Uterus (tissue), 4 donors: Measurements from ENCODE around the gene MYOG. TPM values are rescaled to one million over a fixed set of nuclear protein-coding genes. Genes with fewer than 3 reads are reported as not detected.
A peak's percentile ranks its signal among the peaks of the same experiment; 100 is the strongest.

Experiments
- DNase-seq, 2 donors: peaks; one replicate each; pipeline ENCODE4 v3.0.0-alpha.2; 2019 to 2020
- H3K27ac ChIP-seq, 2 donors: fragments of 200-600 bp; sonication (generic); 1 replicate in 1 of 2; 2 replicates in 1 of 2; pipeline ENCODE4 v1.5.1; 2016 to 2018
- H3K27me3 ChIP-seq, 2 donors: fragments of 200-600 bp; sonication (generic); one replicate each; pipeline ENCODE4 v1.5.1; 2018 to 2019; ENCODE audit warnings: control low read depth in 1 of 2
- H3K36me3 ChIP-seq, 2 donors: fragments of 200-600 bp; sonication (generic); one replicate each; pipeline ENCODE4 v1.5.1; 2019; ENCODE audit warnings: control low read depth in 1 of 2
- H3K4me1 ChIP-seq, 2 donors: fragments of 200-600 bp; sonication (generic); one replicate each; pipeline ENCODE4 v1.5.1; 2018 to 2019; ENCODE audit warnings: control low read depth in 1 of 2
- H3K4me3 ChIP-seq, 2 donors: fragments of 200-600 bp; sonication (generic); 1 replicate in 1 of 2; 2 replicates in 1 of 2; pipeline ENCODE4 v1.5.1; 2018 to 2019; ENCODE audit warnings: mild to moderate bottlenecking in 1 of 2
- H3K9me3 ChIP-seq, 2 donors: fragments of 200-600 bp; sonication (generic); one replicate each; pipeline ENCODE4 v1.5.1; 2019; ENCODE audit warnings: control low read depth in 1 of 2
- POLR2A ChIP-seq, 2 donors: fragments of 450-650 bp; IDR thresholded peaks; one replicate each; pipeline ENCODE4 v1.6.1; 2016; ENCODE audit warnings: antibody characterized with exemption in 2 of 2, mild to moderate bottlenecking in 1 of 2, moderate library complexity in 1 of 2
- intact Hi-C: fragments of 100-400 bp; cut with DNase I; formaldehyde crosslinking; loops from one replicate; pipeline ENCODE4 v1.15.1; 2023; ENCODE audit warnings: low total_unique reads
- total RNA-seq, 4 donors: library from RNA; depleted of rRNA in 3 of 4; stranded (reverse); fragments of >200 nt in 3 of 4; gene quantifications; one replicate each; pipeline versions ENCODE4 v1.1.0 to v1.2.4, GENCODE V29; 2014 to 2023
- TF ChIP-seq, protein P1 (sequence below), 4 experiments: fragments of 200-600 bp in 2 of 4; fragments of 450-650 bp in 2 of 4; sonication (generic) in 2 of 4; IDR thresholded peaks; one replicate each; pipeline ENCODE4 v1.5.1; 2016 to 2019; ENCODE audit warnings: antibody characterized with exemption in 4 of 4, mild to moderate bottlenecking in 2 of 4, moderate library complexity in 1 of 4
- donor health status: DM: yes; HTN: yes; CAD: no.

The MYOG gene
- total RNA-seq, result not detected

DNA sequence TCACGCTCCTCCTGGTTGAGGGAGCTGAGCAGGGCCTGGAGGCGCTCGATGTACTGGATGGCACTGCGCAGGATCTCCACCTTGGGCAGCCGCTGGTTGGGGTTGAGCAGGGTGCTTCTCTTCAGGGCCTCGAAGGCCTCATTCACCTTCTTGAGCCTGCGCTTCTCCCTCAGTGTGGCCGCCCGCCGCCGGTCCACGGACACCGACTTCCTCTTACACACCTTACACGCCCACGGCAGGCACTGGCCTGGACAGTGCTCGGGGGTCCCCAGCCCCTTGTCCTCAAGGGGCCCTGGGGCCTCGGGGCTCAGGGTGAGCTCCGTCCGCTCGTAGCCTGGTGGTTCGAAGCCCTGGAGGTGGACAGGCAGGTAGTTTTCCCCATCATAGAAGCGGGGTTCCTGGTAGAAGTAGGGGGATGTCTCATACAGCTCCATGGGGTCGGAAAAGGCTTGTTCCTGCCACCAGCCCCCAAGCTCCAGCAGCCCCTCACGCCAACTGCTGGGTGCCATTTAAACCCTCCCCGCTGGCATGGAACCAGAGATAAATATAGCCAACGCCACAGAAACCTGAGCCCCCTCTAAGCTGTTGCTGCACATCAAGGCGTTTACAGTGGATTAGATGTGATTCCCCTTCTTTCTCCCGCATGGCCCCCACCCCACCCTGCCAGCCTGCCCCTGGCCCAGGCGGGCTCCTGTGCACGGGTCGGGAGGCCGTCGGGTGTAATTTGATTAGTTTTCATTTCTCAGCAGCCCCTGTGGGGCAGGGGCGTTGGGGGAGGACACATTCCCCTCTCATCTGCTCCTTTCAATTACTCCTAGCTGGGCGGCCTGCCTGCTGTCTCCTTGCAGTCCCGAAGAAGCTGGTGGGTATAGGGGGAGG, at the start of gene MYOG:
Gene MYOG, minus strand, starts transcription at position 485 of the 879 bp plus-strand sequence. Its CDS starts 51 bp downstream, at position 434.
- intact Hi-C loops, result no loop called here
- Histone ChIP-seq H3K36me3 (no peaks in the 10 kb centered on the region), H3K9me3 (no peaks in the 10 kb centered on the region), H3K27ac (no peak within 1 kb of the TSS), H3K4me1 (no peaks in the 10 kb centered on the region), H3K27me3 (no peaks in the 10 kb centered on the region), H3K4me3 (no peak within 1 kb of the TSS)
- TF ChIP-seq, protein P1, sequence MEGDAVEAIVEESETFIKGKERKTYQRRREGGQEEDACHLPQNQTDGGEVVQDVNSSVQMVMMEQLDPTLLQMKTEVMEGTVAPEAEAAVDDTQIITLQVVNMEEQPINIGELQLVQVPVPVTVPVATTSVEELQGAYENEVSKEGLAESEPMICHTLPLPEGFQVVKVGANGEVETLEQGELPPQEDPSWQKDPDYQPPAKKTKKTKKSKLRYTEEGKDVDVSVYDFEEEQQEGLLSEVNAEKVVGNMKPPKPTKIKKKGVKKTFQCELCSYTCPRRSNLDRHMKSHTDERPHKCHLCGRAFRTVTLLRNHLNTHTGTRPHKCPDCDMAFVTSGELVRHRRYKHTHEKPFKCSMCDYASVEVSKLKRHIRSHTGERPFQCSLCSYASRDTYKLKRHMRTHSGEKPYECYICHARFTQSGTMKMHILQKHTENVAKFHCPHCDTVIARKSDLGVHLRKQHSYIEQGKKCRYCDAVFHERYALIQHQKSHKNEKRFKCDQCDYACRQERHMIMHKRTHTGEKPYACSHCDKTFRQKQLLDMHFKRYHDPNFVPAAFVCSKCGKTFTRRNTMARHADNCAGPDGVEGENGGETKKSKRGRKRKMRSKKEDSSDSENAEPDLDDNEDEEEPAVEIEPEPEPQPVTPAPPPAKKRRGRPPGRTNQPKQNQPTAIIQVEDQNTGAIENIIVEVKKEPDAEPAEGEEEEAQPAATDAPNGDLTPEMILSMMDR (IDR thresholded peaks at IDR 0.05), result no peak
- TF ChIP-seq POLR2A (IDR thresholded peaks at IDR 0.05), result no peak
- no peak for DNase-seq

DNA sequence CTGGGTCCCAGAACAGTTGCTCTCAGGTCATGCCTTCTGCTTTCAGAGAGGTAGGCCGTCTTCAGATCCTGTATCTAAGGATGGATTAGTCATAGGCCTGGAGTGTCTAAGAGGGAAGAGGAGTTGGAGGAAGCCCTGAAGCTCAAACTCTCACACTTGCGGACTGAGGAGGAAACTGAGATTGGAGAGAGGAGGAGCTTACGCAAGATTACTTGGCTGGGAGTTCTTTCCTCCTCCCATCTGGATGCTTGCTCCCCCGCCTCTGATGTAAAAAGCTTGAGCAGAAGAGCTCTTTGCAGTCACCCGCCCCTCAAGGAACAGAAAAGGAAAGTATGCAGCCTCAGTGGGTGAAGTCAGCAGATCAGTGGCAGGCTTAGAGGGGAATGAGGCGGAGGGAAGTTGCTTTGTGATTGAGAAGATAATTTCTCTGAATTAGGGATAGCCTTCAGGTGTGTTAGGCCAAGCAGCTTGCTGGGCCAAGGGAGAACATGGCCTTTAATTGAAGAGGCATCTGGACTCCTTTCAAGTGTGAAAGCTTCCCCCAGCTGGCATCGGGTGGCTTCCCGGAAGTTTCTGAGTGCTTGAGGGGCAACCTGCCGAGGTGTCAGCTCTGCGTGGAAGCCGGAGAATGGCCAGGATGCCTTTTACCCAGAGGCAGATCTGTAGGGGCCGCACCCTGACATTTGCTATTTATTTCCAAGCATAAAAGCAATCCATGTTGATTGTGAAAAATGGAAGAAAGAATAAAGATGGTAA, 48.3 kb upstream of the MYOG start:
- Histone ChIP-seq H3K4me1 (no peaks in the 10 kb centered on the region), H3K27ac (peak overlapping the region; percentile 71 to 76), H3K4me3 (no peak overlapping the region), H3K36me3 (no peaks in the 10 kb centered on the region), H3K27me3 (no peaks in the 10 kb centered on the region), H3K9me3 (no peaks in the 10 kb centered on the region)
- no peak for TF ChIP-seq POLR2A (IDR thresholded peaks at IDR 0.05)
- TF ChIP-seq, protein P1 (IDR thresholded peaks at IDR 0.05), result no peak
- intact Hi-C loops, result no loop called here
- peak; percentile 54 to 66 for DNase-seq

- H3K27me3 ChIP-seq, result no peaks in the 10 kb centered on the region
- H3K9me3 ChIP-seq, result no peaks in the 10 kb centered on the region
- no peak for TF ChIP-seq POLR2A (IDR thresholded peaks at IDR 0.05)
- TF ChIP-seq, protein P1 (IDR thresholded peaks at IDR 0.05), result no peak
- peaks cover 3 to 10% of the 10 kb centered on the region in 2 donors for H3K4me1 ChIP-seq
- intact Hi-C loops, result no loop called here
- no peak for DNase-seq
- no peak overlapping the region for H3K4me3 ChIP-seq
- H3K27ac ChIP-seq, result no peak overlapping the region
- H3K36me3 ChIP-seq, result no peaks in the 10 kb centered on the region
Observed at GRCh38 chr1:203131548-203132200, 45.9 kb upstream of the MYOG start.

DNA sequence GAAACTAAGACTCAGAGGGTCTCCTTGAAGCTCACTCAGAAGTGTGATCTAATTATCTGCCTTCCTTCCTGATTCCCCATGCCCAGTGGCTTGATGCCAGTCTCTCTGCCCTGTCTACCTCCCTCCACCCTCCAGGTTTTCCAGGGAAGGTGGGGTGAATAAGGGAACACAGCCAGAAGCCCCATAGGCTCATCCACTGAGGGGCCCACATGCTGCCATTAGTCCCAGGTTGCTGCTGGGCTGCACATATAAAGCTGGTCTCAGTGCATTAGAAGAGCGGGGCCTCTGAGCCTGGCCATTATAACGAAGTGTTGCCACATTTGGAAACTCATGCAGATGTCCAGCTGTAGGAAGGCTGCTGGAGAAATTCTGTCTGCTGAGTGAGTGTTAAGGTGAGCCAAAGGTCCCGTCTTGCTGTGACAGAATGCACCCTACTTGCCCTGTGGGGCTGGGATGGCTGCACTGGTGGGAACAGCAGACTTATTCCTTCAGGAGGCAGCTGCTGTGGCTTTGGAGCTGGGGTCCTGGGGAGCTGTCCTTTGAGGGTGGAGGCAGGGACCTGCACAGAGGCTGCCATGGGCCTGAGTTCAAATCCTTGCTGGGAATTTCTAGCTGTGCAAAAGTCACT, 44.7 kb upstream of the MYOG start:
- H3K9me3 ChIP-seq, result no peaks in the 10 kb centered on the region
- intact Hi-C loops, result no loop called here
- TF ChIP-seq POLR2A (IDR thresholded peaks at IDR 0.05), result no peak
- TF ChIP-seq, protein P1 (IDR thresholded peaks at IDR 0.05), result no peak
- H3K4me1 ChIP-seq, result peaks cover 3 to 13% of the 10 kb centered on the region in 2 donors
- H3K4me3 ChIP-seq, result no peak overlapping the region
- no peak overlapping the region for H3K27ac ChIP-seq
- no peaks in the 10 kb centered on the region for H3K27me3 ChIP-seq
- no peak for DNase-seq
- no peaks in the 10 kb centered on the region for H3K36me3 ChIP-seq
